Effector memory CD8-positive, alpha-beta T cell (primary cell): ENCODE measurements around the gene ORC3.
"Not testable (repeated sequence)": the region's sequence is repeated elsewhere in the genome, so short reads cannot be mapped to it uniquely, and the experiment has no call there.

Experiments
- ATAC-seq: fragments of 150-1000 bp; cut with Tn5 transposase; replicated peaks from 2 replicates; pipeline ENCODE4 v1.10.0; 2021; ENCODE audit warnings: mild to moderate bottlenecking, moderate library complexity
- DNase-seq, 3 experiments: peaks; one replicate each; pipeline ENCODE4 v3.0.0; 2021
- H3K27ac Mint-ChIP-seq, 2 donors: one replicate each; pipeline ENCODE4 v1.8.0; 2022; ENCODE audit warnings: mild to moderate bottlenecking in 2 of 2, mixed read lengths in 2 of 2, moderate library complexity in 2 of 2
- H3K27me3 Mint-ChIP-seq, 2 donors: one replicate each; pipeline ENCODE4 v1.8.0; 2022; ENCODE audit warnings: mixed read lengths in 2 of 2
- H3K36me3 Mint-ChIP-seq: one replicate; pipeline ENCODE4 v1.8.0; 2022; ENCODE audit warnings: mild to moderate bottlenecking, moderate library complexity, mixed read lengths; ENCODE audit not compliant: insufficient read depth
- H3K4me1 Mint-ChIP-seq, 2 donors: one replicate each; pipeline ENCODE4 v1.8.0; 2022; ENCODE audit warnings: low read depth in 2 of 2, mixed read lengths in 2 of 2
- H3K4me3 Mint-ChIP-seq, 2 donors: one replicate each; pipeline ENCODE4 v1.8.0; 2022; ENCODE audit warnings: mild to moderate bottlenecking in 2 of 2, mixed read lengths in 2 of 2, moderate library complexity in 2 of 2
- H3K9me3 Mint-ChIP-seq, 2 donors: one replicate each; pipeline ENCODE4 v1.8.0; 2022; ENCODE audit warnings: mixed read lengths in 2 of 2

Gene ORC3

DNA sequence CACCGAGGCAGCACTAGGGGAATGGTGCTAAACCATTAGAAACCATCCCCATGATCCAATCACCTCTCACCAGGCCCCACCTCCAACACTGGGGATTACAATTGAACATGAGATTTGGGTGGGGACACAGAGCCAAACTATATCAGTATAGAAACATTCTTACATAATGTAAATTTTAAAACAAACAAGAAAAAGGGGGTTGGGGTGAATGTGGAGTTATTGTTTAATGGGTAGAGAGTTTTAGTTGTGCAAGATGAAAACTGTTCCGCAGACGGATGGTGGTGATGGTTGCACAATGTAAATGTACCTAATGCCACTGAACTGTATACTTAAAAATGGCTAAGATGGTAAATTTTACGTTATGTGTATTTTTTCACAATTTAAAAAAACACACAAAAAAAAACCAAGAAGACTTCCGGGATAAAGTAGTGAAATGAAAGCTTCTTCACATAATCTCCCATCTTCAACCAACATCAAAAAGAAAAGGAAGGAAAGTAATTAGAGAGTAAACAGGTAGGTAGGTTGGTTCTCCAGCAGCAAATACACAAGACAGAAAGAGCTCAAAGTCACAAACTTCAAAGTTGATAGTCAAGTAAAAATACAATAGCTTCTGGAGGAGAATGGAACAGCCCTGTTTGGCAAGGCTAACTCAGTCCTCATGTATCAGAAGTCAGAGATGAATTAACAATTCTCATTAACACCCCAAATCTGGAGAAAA, 16.5 kb upstream of the ORC3 start:
- no peaks in the 10 kb centered on the region for H3K9me3 Mint-ChIP-seq
- H3K27me3 Mint-ChIP-seq: no peaks in the 10 kb centered on the region
- no peak for DNase-seq
- peaks cover 5% of the 10 kb centered on the region for H3K36me3 Mint-ChIP-seq
- no peak overlapping the region for H3K4me3 Mint-ChIP-seq
- peak overlapping the region; percentile 36 to 47 for H3K27ac Mint-ChIP-seq
- H3K4me1 Mint-ChIP-seq: peaks cover 28 to 53% of the 10 kb centered on the region in 2 donors
- no peak for ATAC-seq

GRCh38 chr6:87574237-87574804, 15.6 kb upstream of the ORC3 start:
- Mint-ChIP-seq H3K4me1 (peaks cover 28 to 50% of the 10 kb centered on the region in 2 donors), H3K4me3 (peak overlapping the region in 1 of 2 donors; percentile 5), H3K27ac (peak overlapping the region in 1 of 2 donors; percentile 44)

GRCh38 chr6:87575423-87575822, 14.5 kb upstream of the ORC3 start:
- Mint-ChIP-seq H3K4me3 (no peak overlapping the region), H3K27ac (no peak overlapping the region), H3K9me3 (no peaks in the 10 kb centered on the region), H3K36me3 (peaks cover 19% of the 10 kb centered on the region), H3K27me3 (no peaks in the 10 kb centered on the region), H3K4me1 (peaks cover 26 to 46% of the 10 kb centered on the region in 2 donors)
- no peak for DNase-seq
- ATAC-seq: no peak

More at GRCh38 chr6:87574237-87574804, 15.6 kb upstream of the ORC3 start:
- Mint-ChIP-seq H3K27me3 (no peaks in the 10 kb centered on the region), H3K36me3 (peaks cover 8% of the 10 kb centered on the region), H3K9me3 (no peaks in the 10 kb centered on the region)
- no peak for DNase-seq
- ATAC-seq: peak; percentile 46

- Mint-ChIP-seq H3K36me3 (peaks cover 54% of the 10 kb centered on the region), H3K27me3 (no peaks in the 10 kb centered on the region), H3K4me1 (peaks cover 36 to 54% of the 10 kb centered on the region in 2 donors), H3K9me3 (no peaks in the 10 kb centered on the region), H3K4me3 (no peak overlapping the region), H3K27ac (no peak overlapping the region)
- ATAC-seq (no peak), DNase-seq (no peak)
These were observed 6.1 kb upstream of the ORC3 start for GRCh38 chr6:87583822-87584221.

GRCh38 chr6:87586371-87587077, 3.4 kb upstream of the ORC3 start:
- Mint-ChIP-seq H3K4me1 (peaks cover 50 to 66% of the 10 kb centered on the region in 2 donors), H3K9me3 (no peaks in the 10 kb centered on the region), H3K36me3 (peaks cover 46% of the 10 kb centered on the region), H3K27me3 (no peaks in the 10 kb centered on the region), H3K4me3 (no peak overlapping the region), H3K27ac (no peak overlapping the region)
- no peak for ATAC-seq
- no peak for DNase-seq

DNA sequence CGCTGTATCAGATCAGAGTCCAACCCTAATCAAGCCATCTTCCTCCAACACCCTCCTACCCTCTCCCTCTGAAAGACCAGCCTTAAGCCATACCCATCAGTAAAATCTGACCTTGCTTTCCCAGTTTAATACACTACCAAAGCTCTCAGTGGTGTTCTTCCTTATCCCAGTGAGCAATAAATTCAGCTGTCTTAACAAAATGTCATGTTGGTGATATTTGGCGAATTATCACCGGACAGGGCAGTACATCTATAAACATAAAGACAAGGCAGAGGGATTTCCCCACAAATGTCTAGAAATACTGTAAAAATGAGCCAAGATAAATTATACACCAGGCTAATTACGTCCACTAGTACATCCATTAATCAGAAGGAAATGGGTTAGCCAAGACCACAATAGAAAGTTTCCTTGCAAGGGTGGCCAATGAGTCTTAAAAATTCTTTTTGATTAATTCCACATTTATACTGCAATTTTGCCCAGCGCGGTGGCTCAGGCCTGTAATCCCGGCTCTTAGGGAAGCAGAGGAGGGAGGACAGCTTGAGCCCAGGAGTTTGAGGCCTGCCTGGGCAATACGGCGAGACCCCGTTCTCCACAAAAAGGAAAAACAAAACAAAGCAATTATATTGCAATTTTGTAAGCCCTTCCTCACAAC, 1.1 kb upstream of the ORC3 start:
- Mint-ChIP-seq H3K4me1 (peaks cover 46 to 62% of the 10 kb centered on the region in 2 donors), H3K27me3 (no peaks in the 10 kb centered on the region), H3K4me3 (peak overlapping the region; percentile 96), H3K27ac (peak overlapping the region; percentile 94 to 96), H3K36me3 (peaks cover 25% of the 10 kb centered on the region), H3K9me3 (no peaks in the 10 kb centered on the region)
- no peak for ATAC-seq
- DNase-seq: no peak

DNA sequence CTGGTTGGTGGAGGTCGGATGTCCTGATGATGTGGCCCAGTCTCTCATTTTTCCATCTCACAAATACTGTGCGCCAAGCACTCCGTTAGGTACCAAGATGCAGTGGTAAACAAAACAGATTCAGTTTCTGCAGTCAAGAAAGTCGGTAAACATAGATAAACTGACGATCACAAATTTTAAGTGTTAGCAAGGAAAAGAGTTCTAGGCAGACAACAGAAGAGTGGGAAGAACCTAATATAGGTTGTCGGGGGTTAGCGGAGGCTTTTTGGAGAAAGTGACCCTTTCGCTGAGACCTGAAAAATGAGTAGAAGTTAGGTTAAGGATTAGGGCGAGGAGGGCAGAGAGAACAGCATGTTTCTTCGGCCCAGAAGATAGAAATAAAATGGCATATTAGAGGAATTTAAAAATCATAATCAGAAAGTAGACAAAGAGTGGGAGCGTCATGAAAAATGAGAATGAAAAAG, 514 bp downstream of the ORC3 start:
- Mint-ChIP-seq H3K36me3 (peaks cover 25% of the 10 kb centered on the region), H3K27ac (peak overlapping the region; percentile 94 to 96), H3K4me3 (peak overlapping the region; percentile 96), H3K27me3 (no peaks in the 10 kb centered on the region), H3K9me3 (no peaks in the 10 kb centered on the region), H3K4me1 (peaks cover 43 to 51% of the 10 kb centered on the region in 2 donors)
- DNase-seq (no peak), ATAC-seq (no peak)

DNA sequence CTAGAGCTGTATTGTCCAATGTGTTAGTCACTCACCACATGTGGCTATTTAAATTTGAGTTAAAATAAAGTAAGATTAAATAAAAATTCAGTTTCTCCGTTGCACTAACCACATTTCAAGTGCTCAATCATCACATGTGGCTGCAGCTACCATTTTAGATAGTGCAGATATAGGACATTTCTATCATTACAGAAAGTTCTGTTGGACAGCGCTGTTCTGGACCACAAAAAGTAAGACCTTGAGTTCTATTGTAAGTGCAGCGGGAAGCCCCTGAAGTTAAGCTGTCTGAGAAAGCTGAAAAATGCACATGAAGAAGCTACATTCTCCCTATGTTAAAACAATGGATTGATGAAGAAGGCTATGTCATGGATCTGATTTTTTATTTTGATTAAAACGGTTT, 1.1 kb downstream of the ORC3 start:
- Mint-ChIP-seq H3K27ac (peak overlapping the region in 1 of 2 donors; percentile 94), H3K4me3 (peak overlapping the region; percentile 96), H3K36me3 (peaks cover 25% of the 10 kb centered on the region), H3K27me3 (no peaks in the 10 kb centered on the region), H3K9me3 (no peaks in the 10 kb centered on the region), H3K4me1 (peaks cover 40 to 47% of the 10 kb centered on the region in 2 donors)
- DNase-seq (no peak), ATAC-seq (no peak)

- no peak for DNase-seq
- H3K27ac Mint-ChIP-seq: no peak overlapping the region
- no peaks in the 10 kb centered on the region for H3K27me3 Mint-ChIP-seq
- H3K4me1 Mint-ChIP-seq: no peaks in the 10 kb centered on the region
- H3K9me3 Mint-ChIP-seq: no peaks in the 10 kb centered on the region
- no peak overlapping the region for H3K4me3 Mint-ChIP-seq
- peaks cover 3% of the 10 kb centered on the region for H3K36me3 Mint-ChIP-seq
- ATAC-seq: no peak
These were observed 10.6 kb downstream of the ORC3 start for GRCh38 chr6:87600576-87600975.

- DNase-seq (no peak), ATAC-seq (no peak)
- Mint-ChIP-seq H3K4me3 (no peak overlapping the region), H3K4me1 (no peaks in the 10 kb centered on the region), H3K9me3 (no peaks in the 10 kb centered on the region), H3K36me3 (peaks cover 20% of the 10 kb centered on the region), H3K27me3 (no peaks in the 10 kb centered on the region), H3K27ac (no peak overlapping the region)
These were observed 16.3 kb downstream of the ORC3 start for GRCh38 chr6:87606199-87606598.

DNA sequence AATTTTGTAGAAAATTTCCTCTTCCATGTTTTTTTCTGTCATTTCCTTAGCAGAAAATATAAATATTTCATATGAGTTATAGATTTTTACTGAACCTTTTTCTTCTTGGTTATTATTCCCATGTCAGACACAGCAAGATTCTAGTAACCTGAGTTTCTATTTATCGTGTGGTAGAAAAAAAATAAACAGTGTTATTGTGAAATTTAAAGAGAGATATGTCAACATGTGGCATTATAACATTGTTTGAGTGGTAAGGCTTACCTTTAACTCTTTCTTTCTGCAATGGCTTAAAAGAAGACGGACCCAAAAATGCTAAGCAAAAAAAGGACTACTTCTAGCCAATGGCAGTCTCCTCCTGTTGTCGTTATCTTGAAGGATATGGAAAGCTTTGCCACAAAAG, 18.9 kb downstream of the ORC3 start:
- DNase-seq: no peak
- no peak for ATAC-seq
- H3K27me3 Mint-ChIP-seq: no peaks in the 10 kb centered on the region

DNA sequence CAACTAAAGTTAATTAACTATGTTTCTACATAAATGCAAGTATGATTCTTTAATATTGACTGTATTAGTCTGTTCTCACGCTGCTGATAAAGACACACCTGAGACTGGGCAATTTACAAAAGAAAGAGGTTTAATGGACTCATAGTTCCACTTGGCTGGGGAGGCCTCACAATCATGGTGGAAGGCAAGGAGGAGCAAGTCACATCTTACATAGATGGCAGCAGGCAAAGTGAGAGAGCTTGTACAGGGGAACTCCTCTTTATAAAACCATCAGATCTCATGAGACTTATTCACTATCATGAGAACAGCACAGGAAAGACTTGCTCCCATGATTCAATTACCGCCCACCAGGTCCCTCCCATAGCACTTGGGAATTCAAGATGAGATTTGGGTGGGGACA, 23.1 kb downstream of the ORC3 start:
- not testable (repeated sequence) for H3K27ac Mint-ChIP-seq, H3K4me1 Mint-ChIP-seq, H3K4me3 Mint-ChIP-seq, H3K9me3 Mint-ChIP-seq, H3K27me3 Mint-ChIP-seq, DNase-seq, ATAC-seq
- H3K36me3 Mint-ChIP-seq: peaks cover 30% of the 10 kb centered on the region

More for the DNA sequence above, 18.9 kb downstream of the ORC3 start:
- Mint-ChIP-seq H3K4me1 (no peaks in the 10 kb centered on the region), H3K9me3 (no peaks in the 10 kb centered on the region), H3K27ac (no peak overlapping the region), H3K4me3 (no peak overlapping the region), H3K36me3 (peaks cover 30% of the 10 kb centered on the region)

DNA sequence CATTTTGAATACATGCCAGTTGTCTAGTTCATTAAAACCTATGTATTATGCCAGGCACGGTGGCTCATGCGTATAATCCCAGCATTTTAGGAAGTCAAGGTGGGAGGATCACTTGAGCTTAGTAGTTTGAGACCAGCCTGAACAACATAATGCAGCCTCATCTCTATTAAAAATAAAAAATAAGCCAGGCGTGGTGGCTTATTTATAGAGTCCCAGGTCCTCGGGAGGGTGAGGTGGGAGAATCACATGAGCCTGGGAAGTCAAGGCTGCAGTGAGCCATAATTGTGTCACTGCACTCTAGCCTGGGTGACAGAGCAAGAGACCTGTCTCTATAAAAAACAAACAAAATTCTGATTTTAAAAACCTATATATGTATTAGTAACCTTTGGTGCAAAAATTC, 27.5 kb downstream of the ORC3 start:
- no peak for DNase-seq
- ATAC-seq: no peak
- Mint-ChIP-seq H3K36me3 (peaks cover 25% of the 10 kb centered on the region), H3K9me3 (no peaks in the 10 kb centered on the region), H3K27me3 (no peaks in the 10 kb centered on the region), H3K27ac (no peak overlapping the region), H3K4me3 (no peak overlapping the region), H3K4me1 (no peaks in the 10 kb centered on the region)
